ENCODE measurements around the gene MS4A4E.
"Not testable (repeated sequence)": the region's sequence is repeated elsewhere in the genome, so short reads cannot be mapped to it uniquely, and the experiment has no call there.

The MS4A4E gene

GRCh38 chr11:60242740-60243239 lies at the start of gene MS4A4E:
MS4A4E (minus strand) TSS chr11:60243137; CDS start chr11:60230055, 13,082 bp downstream.
- DNase-seq: peak; percentile 83

- no peak for DNase-seq
These were observed 49.2 kb upstream of the MS4A4E start for GRCh38 chr11:60292145-60292544.

- DNase-seq: no peak
These were observed 45.6 kb upstream of the MS4A4E start for GRCh38 chr11:60288531-60288930.

GRCh38 chr11:60285411-60286126 lies 42.6 kb upstream of the MS4A4E start:
- not testable (repeated sequence) for DNase-seq

GRCh38 chr11:60282286-60282685 lies 39.3 kb upstream of the MS4A4E start:
- no peak for DNase-seq

GRCh38 chr11:60281485-60281884 lies 38.5 kb upstream of the MS4A4E start:
- DNase-seq: no peak

GRCh38 chr11:60280412-60280811 lies 37.5 kb upstream of the MS4A4E start, which contains the start of gene MS4A4A:
MS4A4A (plus strand) TSS chr11:60280666; CDS start chr11:60280676, 10 bp downstream.
- DNase-seq: peak; percentile 92

GRCh38 chr11:60274416-60274815 lies 31.5 kb upstream of the MS4A4E start:
- no peak for DNase-seq

GRCh38 chr11:60265373-60266214 lies 22.7 kb upstream of the MS4A4E start:
- peak; percentile 70 for DNase-seq

- DNase-seq: no peak
These were observed 21.7 kb upstream of the MS4A4E start for GRCh38 chr11:60264644-60265043.

GRCh38 chr11:60263402-60263801 lies 20.5 kb upstream of the MS4A4E start:
- no peak for DNase-seq

GRCh38 chr11:60261014-60261413 lies 18.1 kb upstream of the MS4A4E start:
- DNase-seq: no peak

GRCh38 chr11:60257956-60258722 lies 15.2 kb upstream of the MS4A4E start:
- no peak for DNase-seq

GRCh38 chr11:60252213-60253108 lies 9.5 kb upstream of the MS4A4E start:
- DNase-seq: peak; percentile 18

GRCh38 chr11:60251485-60252212 lies 8.7 kb upstream of the MS4A4E start:
- DNase-seq: peak; percentile 80

GRCh38 chr11:60241786-60242185 lies 1.2 kb downstream of the MS4A4E start:
- DNase-seq: no peak

- no peak for DNase-seq
These were observed 2.3 kb downstream of the MS4A4E start for GRCh38 chr11:60240662-60241061.

- peak; percentile 18 for DNase-seq
These were observed 7.6 kb downstream of the MS4A4E start for GRCh38 chr11:60235321-60235720.

GRCh38 chr11:60230681-60231080 lies 12.3 kb downstream of the MS4A4E start:
- DNase-seq: no peak

- no peak for DNase-seq
These were observed 20.8 kb downstream of the MS4A4E start for GRCh38 chr11:60222141-60222540.

- no peak for DNase-seq
These were observed 21.2 kb downstream of the MS4A4E start for GRCh38 chr11:60221692-60222091.

All from hematopoietic multipotent progenitor cell treated with erythropoietin and hydrocortisone succinate and interleukin-3 and kit ligand, for 4 days (in vitro differentiated cells).